Left ventricle myocardium inferior (tissue), 1 donor: ENCODE measurements around the gene EED. TPM values are rescaled to one million over a fixed set of nuclear protein-coding genes. Genes with fewer than 3 reads are reported as not detected.

ENCODE experiments used
- DNase-seq: peaks from one replicate; pipeline ENCODE4 v3.0.0-alpha.2; 2020
- H3K27ac ChIP-seq: fragments of 200-600 bp; replicated peaks from 2 replicates; pipeline ENCODE4 v1.8.0; 2021
- H3K27me3 ChIP-seq: fragments of 200-600 bp; 2 replicates; pipeline ENCODE4 v1.8.0; 2021; ENCODE audit warnings: low read depth
- H3K36me3 ChIP-seq: fragments of 200-600 bp; 2 replicates; pipeline ENCODE4 v1.8.0; 2021
- H3K4me1 ChIP-seq: fragments of 200-600 bp; 2 replicates; pipeline ENCODE4 v1.8.0; 2021
- H3K4me3 ChIP-seq: fragments of 200-600 bp; 2 replicates; pipeline ENCODE4 v1.8.0; 2021; ENCODE audit warnings: mild to moderate bottlenecking, moderate library complexity
- H3K9me3 ChIP-seq: fragments of 200-600 bp; replicated peaks from 2 replicates; pipeline ENCODE4 v1.8.0; 2021
- CTCF ChIP-seq: fragments of 200-600 bp; IDR thresholded peaks from 2 replicates; pipeline ENCODE4 v1.8.0; 2021; ENCODE audit warnings: antibody characterized with exemption, mild to moderate bottlenecking, borderline replicate concordance
- intact Hi-C: fragments of 100-400 bp; cut with micrococcal nuclease; formaldehyde crosslinking; loops from one replicate; pipeline ENCODE4 v1.11.0; 2022
- long read RNA-seq: library from polyadenylated mRNA; unstranded; transcript quantifications from one replicate; pipeline ENCODE4 v2.0.0, GENCODE V29; 2021
- total RNA-seq: library from RNA; stranded (reverse); fragmentation: NEBNext Ultra II Directional; extraction: Animal tissue kit (Norgen Biotek cat#: 25700); gene quantifications from one replicate; pipeline ENCODE4 v1.2.1, GENCODE V29; 2021
- donor health status: DM: no; HTN: yes; CAD: no; lungs with severe emphysema.

The EED gene
- total RNA-seq = 13.1 TPM
- long read RNA-seq, transcript EED-201 (12 exons, 2,223 nt) = major isoform, 23 of 27 reads
- long read RNA-seq, partial matches to known transcripts = 0 of 27 reads
- long read RNA-seq, other reads (novel, unspliced or antisense) = 4 of 27 reads

- H3K27ac ChIP-seq = peak within 1 kb of the TSS; percentile 100
- H3K4me3 ChIP-seq = peak within 1 kb of the TSS; percentile 88
- no peak for TF ChIP-seq CTCF
- H3K27me3 ChIP-seq = peaks cover 7% of the 10 kb centered on the region
- intact Hi-C loops = no loop called here
- no peaks in the 10 kb centered on the region for H3K9me3 ChIP-seq
- DNase-seq = peak; percentile 96
- H3K4me1 ChIP-seq = peaks cover 56% of the 10 kb centered on the region
- no peaks in the 10 kb centered on the region for H3K36me3 ChIP-seq
Observed at GRCh38 chr11:86244522-86245368, at the start of gene EED. Gene EED, plus strand, starts transcription at chr11:86244753. Its CDS starts 477 bp downstream, at chr11:86245230.

GRCh38 chr11:86194998-86195397, 49.6 kb upstream of the EED start:
- no peak for DNase-seq
- no peaks in the 10 kb centered on the region for H3K9me3 ChIP-seq
- H3K36me3 ChIP-seq = no peaks in the 10 kb centered on the region
- no peaks in the 10 kb centered on the region for H3K27me3 ChIP-seq
- intact Hi-C loops = loop anchor here (10.0 kb wide), 1 partner anchor 150 kb away; no protein-coding TSS in a partner anchor
- TF ChIP-seq CTCF = no peak
- H3K27ac ChIP-seq = no peak overlapping the region
- H3K4me3 ChIP-seq = no peak overlapping the region
- H3K4me1 ChIP-seq = peaks cover 21% of the 10 kb centered on the region

- Histone ChIP-seq H3K36me3 (no peaks in the 10 kb centered on the region), H3K9me3 (no peaks in the 10 kb centered on the region), H3K27me3 (no peaks in the 10 kb centered on the region), H3K4me3 (no peak overlapping the region), H3K4me1 (peaks cover 21% of the 10 kb centered on the region), H3K27ac (no peak overlapping the region)
- intact Hi-C loops = loop anchor here (10.0 kb wide), 1 partner anchor 151 kb away; no protein-coding TSS in a partner anchor
- no peak for TF ChIP-seq CTCF
- no peak for DNase-seq
Observed at GRCh38 chr11:86196085-86196696, 48.4 kb upstream of the EED start.

- no peak for TF ChIP-seq CTCF
- no peaks in the 10 kb centered on the region for H3K9me3 ChIP-seq
- no peak overlapping the region for H3K4me3 ChIP-seq
- no peak overlapping the region for H3K27ac ChIP-seq
- no peak for DNase-seq
- no peaks in the 10 kb centered on the region for H3K36me3 ChIP-seq
- H3K4me1 ChIP-seq = peaks cover 27% of the 10 kb centered on the region
- no peaks in the 10 kb centered on the region for H3K27me3 ChIP-seq
- intact Hi-C loops = loop anchor here (10.0 kb wide), 1 partner anchor 152 kb away; no protein-coding TSS in a partner anchor
Observed at GRCh38 chr11:86196913-86197312, 47.6 kb upstream of the EED start.

- intact Hi-C loops = loop anchor here (10.0 kb wide), 1 partner anchor 153 kb away; no protein-coding TSS in a partner anchor
- peaks cover 28% of the 10 kb centered on the region for H3K4me1 ChIP-seq
- no peak overlapping the region for H3K27ac ChIP-seq
- DNase-seq = no peak
- no peak overlapping the region for H3K4me3 ChIP-seq
- H3K36me3 ChIP-seq = no peaks in the 10 kb centered on the region
- no peaks in the 10 kb centered on the region for H3K27me3 ChIP-seq
- no peaks in the 10 kb centered on the region for H3K9me3 ChIP-seq
- TF ChIP-seq CTCF = no peak
Observed at GRCh38 chr11:86197448-86197847, 47.1 kb upstream of the EED start.
